Activated naive CD4-positive, alpha-beta T cell treated with anti-CD3 and anti-CD28 coated beads for 36 hours (primary cell): ENCODE data around the gene CELF4. TPM values are rescaled to one million over a fixed set of nuclear protein-coding genes. Genes with fewer than 3 reads are reported as not detected.
A peak's percentile ranks its signal among the peaks of the same experiment; 100 is the strongest.

Experiments
- CTCF ChIA-PET: fragments of 350-600 bp; sonication (Branson Sonifier 250); formaldehyde crosslinking; loops from one replicate; lab custom pipeline; 2021; ENCODE audit warnings: antibody characterized with exemption; lab: Charles Lee
- DNase-seq: peaks from one replicate; pipeline ENCODE4 v3.0.0-alpha.2; 2020
- H3K27ac Mint-ChIP-seq: one replicate; pipeline ENCODE4 v1.8.0; 2021; ENCODE audit warnings: mild to moderate bottlenecking, mixed read lengths
- H3K27me3 Mint-ChIP-seq: one replicate; pipeline ENCODE4 v1.8.0; 2021; ENCODE audit warnings: low read depth, mixed read lengths
- H3K36me3 Mint-ChIP-seq: one replicate; pipeline ENCODE4 v1.8.0; 2021; ENCODE audit warnings: low read depth, mixed read lengths
- H3K4me1 Mint-ChIP-seq: one replicate; pipeline ENCODE4 v1.8.0; 2021; ENCODE audit warnings: low read depth, mixed read lengths
- H3K4me3 Mint-ChIP-seq: one replicate; pipeline ENCODE4 v1.8.0; 2021; ENCODE audit warnings: mild to moderate bottlenecking, moderate library complexity, mixed read lengths
- H3K9me3 Mint-ChIP-seq: one replicate; pipeline ENCODE4 v1.8.0; 2021; ENCODE audit warnings: mixed read lengths
- intact Hi-C: fragments of 100-400 bp; cut with micrococcal nuclease; formaldehyde crosslinking; loops from one replicate; pipeline ENCODE4 v1.15.1; 2023
- total RNA-seq, 2 experiments: library from RNA; stranded (reverse); gene quantifications; one replicate each; pipeline ENCODE4 v1.2.3, GENCODE V29; 2021

The CELF4 gene
- total RNA-seq, 2 experiments from 2014 or later, result not detected

DNA sequence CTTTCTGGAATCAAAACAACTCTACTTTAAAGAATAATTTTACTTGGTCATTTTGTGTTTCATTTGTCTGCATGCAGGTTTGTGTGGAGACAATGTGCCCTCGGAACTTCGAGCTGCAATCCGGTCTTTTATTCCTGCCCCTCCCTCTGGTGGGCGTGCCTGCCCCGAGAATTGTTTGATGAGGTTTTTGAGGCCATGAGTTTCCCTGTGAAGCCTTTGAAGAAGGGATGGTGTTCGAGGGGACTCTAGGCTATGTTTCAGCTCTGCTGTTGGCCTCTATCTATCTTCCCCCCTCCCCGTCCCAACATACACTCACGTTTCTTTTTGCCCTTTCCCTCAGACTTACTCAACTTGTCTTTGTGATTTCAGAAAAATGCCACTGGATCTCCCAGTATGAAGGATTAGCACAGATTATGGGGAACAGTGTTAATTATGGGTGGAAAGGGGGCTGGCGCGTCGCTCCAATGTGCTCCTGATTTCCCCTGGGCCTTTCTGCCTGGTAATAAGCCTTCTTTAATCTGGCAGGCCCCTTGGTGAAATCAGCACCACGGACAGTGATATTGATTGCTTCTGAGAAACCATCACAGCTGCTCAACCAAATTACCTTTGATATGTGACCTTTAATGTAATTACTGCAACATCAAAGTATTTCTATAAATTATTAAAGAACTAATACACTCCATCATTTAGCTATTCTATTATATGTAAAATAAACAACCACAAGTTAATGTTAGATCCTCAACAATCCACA is 82.2 kb downstream of the CELF4 start:
- CTCF ChIA-PET, result interaction anchor here (0.6 kb wide), 1 partner anchor 10 kb away, joined by 3 read pairs; no protein-coding TSS in a partner anchor
- DNase-seq, result peak; percentile 18
- no peak overlapping the region for H3K4me3 Mint-ChIP-seq

DNA sequence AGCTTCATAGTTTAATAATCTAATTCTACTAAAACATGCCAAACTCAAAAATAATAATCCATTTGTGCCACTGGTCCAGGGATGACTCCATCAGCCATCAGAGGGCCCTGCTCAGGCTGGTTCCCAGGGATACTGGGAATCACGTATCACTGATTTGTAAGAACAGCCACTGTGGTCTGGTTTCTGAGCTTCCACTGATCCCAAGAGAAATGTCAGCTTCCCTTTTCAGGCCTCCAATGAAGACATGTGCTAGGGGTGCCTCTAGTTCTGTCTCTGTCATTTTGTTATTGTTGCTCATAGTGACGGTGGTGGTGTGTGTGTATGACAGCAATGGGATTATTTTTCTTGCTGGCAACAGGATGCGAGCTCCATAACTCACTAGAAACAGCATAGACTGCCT is 83.2 kb downstream of the CELF4 start:
- Mint-ChIP-seq H3K9me3 (no peaks in the 10 kb centered on the region), H3K27me3 (peaks cover 51% of the 10 kb centered on the region), H3K27ac (no peak overlapping the region), H3K4me3 (no peak overlapping the region), H3K4me1 (peaks cover 10% of the 10 kb centered on the region), H3K36me3 (no peaks in the 10 kb centered on the region)
- CTCF ChIA-PET, result no interaction called here
- DNase-seq, result no peak
- intact Hi-C loops, result no loop called here

More for the DNA sequence above, 82.2 kb downstream of the CELF4 start:
- intact Hi-C loops, result no loop called here
- peaks cover 10% of the 10 kb centered on the region for H3K4me1 Mint-ChIP-seq
- peaks cover 59% of the 10 kb centered on the region for H3K27me3 Mint-ChIP-seq
- H3K27ac Mint-ChIP-seq, result no peak overlapping the region
- no peaks in the 10 kb centered on the region for H3K36me3 Mint-ChIP-seq
- H3K9me3 Mint-ChIP-seq, result no peaks in the 10 kb centered on the region

DNA sequence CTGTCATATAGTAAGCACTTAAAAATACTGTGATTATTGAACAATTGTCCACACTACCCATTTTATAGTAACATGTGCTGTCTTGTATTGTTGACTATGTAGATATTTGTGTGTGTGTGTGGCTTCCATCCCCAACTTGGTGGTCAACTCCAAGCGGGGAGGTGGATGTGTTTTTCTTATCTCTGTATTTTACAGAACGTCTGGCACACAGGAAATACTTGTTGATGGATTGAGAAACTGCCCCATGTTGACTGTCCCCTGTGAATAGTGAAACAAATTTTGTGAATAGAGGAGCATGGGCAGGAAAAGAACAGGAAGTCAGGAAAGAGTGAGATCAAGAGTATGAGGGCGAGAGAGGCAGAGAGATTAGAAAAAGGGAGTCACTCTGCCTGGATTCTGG is 83.6 kb downstream of the CELF4 start:
- CTCF ChIA-PET, result no interaction called here
- intact Hi-C loops, result no loop called here
- Mint-ChIP-seq H3K4me3 (no peak overlapping the region), H3K27ac (no peak overlapping the region), H3K27me3 (peaks cover 49% of the 10 kb centered on the region), H3K4me1 (peaks cover 10% of the 10 kb centered on the region), H3K9me3 (no peaks in the 10 kb centered on the region), H3K36me3 (no peaks in the 10 kb centered on the region)
- DNase-seq, result no peak

DNA sequence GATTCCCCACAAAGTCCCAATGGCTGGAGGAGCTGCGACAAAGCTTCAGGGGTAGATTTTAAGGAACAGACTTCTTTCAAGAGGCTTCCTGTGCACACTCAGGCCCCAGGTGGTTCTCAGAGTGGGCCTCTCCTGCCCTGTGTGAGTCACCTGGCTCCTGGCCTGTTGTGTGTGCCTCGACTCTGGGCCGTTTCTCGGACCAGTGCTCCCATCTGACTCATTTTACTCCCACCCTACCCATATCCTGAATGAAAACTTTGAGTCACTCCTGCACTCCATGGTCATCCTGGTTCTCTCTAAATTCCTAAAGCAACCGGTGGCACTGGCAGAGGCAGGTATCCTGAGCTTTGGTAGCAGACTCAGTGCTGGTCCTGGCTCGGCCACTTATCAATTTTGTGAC is 84.1 kb downstream of the CELF4 start:
- no peak for DNase-seq
- CTCF ChIA-PET, result no interaction called here
- Mint-ChIP-seq H3K4me1 (peaks cover 7% of the 10 kb centered on the region), H3K36me3 (no peaks in the 10 kb centered on the region), H3K27ac (no peak overlapping the region), H3K9me3 (no peaks in the 10 kb centered on the region), H3K27me3 (peaks cover 49% of the 10 kb centered on the region), H3K4me3 (no peak overlapping the region)
- intact Hi-C loops, result no loop called here

DNA sequence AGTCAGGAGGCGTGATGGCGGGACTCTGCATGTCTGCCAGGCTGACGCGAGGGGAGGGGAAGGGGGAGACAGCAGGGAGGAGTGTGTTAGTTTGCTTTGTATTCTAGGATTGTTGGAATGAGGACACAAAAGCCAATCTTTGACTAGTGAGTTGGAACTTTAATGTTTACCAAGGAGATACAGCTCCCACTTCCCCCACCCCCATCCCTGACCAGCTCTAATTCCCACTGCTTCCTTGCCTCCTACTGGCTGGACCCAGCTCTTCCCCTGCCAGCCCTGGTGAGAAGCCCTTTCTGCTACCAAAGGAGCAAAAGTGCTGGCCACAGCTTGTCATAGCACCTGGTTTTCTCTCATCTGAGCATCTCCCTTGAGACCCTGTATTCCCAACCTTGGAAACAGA is 84.5 kb downstream of the CELF4 start:
- no peak overlapping the region for H3K27ac Mint-ChIP-seq
- intact Hi-C loops, result no loop called here

DNA sequence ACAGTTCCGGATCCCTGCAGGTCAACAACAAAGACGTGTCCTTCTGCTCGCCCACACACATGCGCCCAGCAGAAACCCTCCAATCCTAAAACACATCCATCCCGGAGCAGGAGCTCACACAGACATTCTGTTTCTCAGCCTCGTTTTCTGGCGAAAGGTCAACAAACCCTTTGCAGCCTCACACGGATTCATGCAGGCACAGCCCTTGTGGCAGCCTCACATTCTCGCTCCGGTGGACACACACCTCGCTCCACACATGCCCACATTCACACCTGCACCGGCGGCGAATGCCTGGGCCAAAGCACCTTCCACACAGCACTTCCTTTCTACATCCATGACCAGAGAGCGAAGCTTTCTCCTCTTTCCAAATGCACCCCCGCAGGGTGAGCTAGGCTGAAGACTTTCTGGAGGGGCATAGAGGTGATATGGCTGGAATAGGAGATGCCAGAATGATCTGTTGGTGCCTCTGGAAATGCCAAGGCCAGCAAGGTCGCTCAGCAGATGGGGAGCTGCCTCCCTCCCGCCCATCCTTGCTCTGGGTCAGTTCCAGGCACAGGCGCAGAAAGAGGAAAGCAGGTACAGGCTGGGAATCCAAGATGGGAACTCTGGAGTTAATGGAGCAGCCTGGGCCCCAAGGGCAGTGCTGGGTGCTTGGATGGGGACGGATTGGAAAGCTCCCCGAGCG is 88.8 kb downstream of the CELF4 start:
- peaks cover 19% of the 10 kb centered on the region for H3K27me3 Mint-ChIP-seq
- intact Hi-C loops, result loop anchor here (2.0 kb wide), 1 partner anchor 534 kb away; no protein-coding TSS in a partner anchor
- no peak overlapping the region for H3K4me3 Mint-ChIP-seq
- H3K9me3 Mint-ChIP-seq, result no peaks in the 10 kb centered on the region
- no peaks in the 10 kb centered on the region for H3K36me3 Mint-ChIP-seq
- no peak for DNase-seq
- H3K27ac Mint-ChIP-seq, result no peak overlapping the region
- no peaks in the 10 kb centered on the region for H3K4me1 Mint-ChIP-seq
- CTCF ChIA-PET, result interaction anchor here (0.5 kb wide), 1 partner anchor 95 kb away, joined by 3 read pairs; no protein-coding TSS in a partner anchor

More for the DNA sequence above, 84.5 kb downstream of the CELF4 start:
- no peaks in the 10 kb centered on the region for H3K36me3 Mint-ChIP-seq
- CTCF ChIA-PET, result no interaction called here
- no peak overlapping the region for H3K4me3 Mint-ChIP-seq
- H3K27me3 Mint-ChIP-seq, result peaks cover 47% of the 10 kb centered on the region
- DNase-seq, result no peak
- no peaks in the 10 kb centered on the region for H3K9me3 Mint-ChIP-seq
- peaks cover 4% of the 10 kb centered on the region for H3K4me1 Mint-ChIP-seq

DNA sequence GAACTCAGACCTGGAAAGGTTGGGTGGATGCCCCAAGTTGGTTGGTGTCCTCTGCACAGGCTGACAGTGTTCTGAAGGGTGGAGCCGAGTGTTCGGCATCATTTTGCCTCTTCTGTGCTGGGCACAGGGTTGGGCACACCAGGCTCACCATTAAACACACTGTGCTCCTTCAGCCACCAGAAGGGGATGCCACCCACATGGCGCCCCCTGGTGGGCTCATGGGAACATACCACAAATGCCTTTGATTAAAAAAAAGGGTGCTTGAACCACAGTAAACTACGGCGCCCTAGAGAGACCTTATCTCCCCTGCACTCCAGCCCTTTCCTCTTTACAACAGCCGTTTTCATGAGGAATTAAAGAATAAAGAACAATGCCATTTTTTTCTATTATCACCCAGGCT is 89.4 kb downstream of the CELF4 start:
- peak; percentile 20 for DNase-seq
- intact Hi-C loops, result loop anchor here (2.0 kb wide), 1 partner anchor 533 kb away; no protein-coding TSS in a partner anchor
- no peak overlapping the region for H3K4me3 Mint-ChIP-seq
- no peaks in the 10 kb centered on the region for H3K9me3 Mint-ChIP-seq
- H3K36me3 Mint-ChIP-seq, result no peaks in the 10 kb centered on the region
- H3K27ac Mint-ChIP-seq, result no peak overlapping the region
- peaks cover 16% of the 10 kb centered on the region for H3K27me3 Mint-ChIP-seq
- CTCF ChIA-PET, result no interaction called here
- no peaks in the 10 kb centered on the region for H3K4me1 Mint-ChIP-seq

DNA sequence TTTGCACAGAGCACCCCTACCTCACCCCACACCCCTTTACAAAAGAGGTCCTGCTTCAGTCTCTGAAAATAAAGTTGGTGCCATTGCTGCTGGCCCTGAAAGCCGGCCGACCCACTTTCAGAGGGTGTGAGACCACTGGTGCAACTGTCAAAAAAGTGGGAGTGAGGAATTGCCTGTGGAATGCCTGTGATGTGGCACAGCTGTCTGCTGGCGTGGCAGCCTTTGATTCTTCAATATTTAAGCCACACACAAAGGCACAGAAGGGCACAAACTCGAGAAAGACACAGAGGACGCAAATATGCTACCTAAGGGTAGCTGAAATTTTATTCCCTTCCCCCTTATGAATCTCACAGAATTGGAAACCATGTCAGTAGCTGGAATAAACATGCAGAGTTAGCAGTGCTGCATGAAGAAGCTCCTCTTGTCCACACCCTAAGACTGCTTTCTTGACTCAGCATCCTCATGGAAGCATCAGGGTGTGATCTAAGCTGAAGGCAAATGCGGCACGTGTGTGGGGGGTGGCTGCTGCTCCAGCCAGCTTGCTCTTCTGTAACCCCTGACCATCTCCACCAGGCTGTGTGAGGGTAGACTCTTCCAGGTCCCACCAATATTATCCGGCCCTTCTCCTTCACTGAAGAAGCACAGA is 92.3 kb downstream of the CELF4 start:
- Mint-ChIP-seq H3K27me3 (peaks cover 10% of the 10 kb centered on the region), H3K27ac (no peak overlapping the region), H3K36me3 (no peaks in the 10 kb centered on the region), H3K4me1 (no peaks in the 10 kb centered on the region), H3K4me3 (no peak overlapping the region), H3K9me3 (no peaks in the 10 kb centered on the region)
- CTCF ChIA-PET, result interaction anchor here (0.8 to 0.9 kb wide), 2 partner anchors 10 to 130 kb away, joined by 3 to 4 read pairs; no protein-coding TSS in a partner anchor
- no peak for DNase-seq
- intact Hi-C loops, result no loop called here

DNA sequence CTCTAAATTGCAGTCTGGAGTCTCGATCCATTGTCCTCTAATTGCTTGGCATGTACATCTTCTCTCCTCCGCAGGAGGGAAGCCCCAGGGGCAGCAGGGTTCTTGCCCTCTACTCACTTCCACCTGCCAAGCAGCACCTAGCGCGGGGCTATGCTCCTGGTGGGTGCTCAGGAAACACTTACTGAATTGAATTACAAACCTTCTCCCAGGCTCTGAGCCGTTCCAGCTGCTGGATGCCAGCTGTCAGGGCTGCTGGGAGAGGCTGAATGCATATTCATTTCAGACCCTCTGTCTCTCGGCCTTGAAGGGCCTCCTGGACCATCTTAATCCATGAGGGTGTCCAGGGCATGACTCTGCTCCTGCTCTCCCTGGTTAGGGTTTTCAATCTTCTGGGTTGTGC is 94.0 kb downstream of the CELF4 start:
- Mint-ChIP-seq H3K4me1 (no peaks in the 10 kb centered on the region), H3K27me3 (peaks cover 3% of the 10 kb centered on the region), H3K9me3 (no peaks in the 10 kb centered on the region), H3K27ac (no peak overlapping the region), H3K4me3 (no peak overlapping the region), H3K36me3 (no peaks in the 10 kb centered on the region)
- intact Hi-C loops, result no loop called here
- DNase-seq, result no peak
- CTCF ChIA-PET, result no interaction called here

DNA sequence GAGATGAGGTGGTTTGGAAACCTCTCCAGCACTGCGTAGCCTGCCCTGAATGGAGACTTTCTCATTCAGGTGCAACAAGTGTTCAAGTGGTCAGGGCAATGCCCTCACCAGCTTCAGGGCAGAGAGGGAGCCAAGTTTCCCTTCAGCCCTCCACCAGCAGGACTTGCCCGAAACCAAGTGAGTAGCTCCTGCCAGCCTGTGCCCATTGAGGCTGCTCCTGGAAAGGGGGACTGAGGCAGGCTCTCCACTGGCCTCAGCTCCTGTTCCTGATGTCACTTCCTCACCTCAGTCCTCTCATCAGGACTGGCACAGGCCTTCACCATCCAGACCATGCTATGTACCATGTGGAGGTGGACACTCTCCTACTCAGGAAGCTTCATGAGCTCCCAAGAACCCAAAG is 94.6 kb downstream of the CELF4 start:
- Mint-ChIP-seq H3K27ac (no peak overlapping the region), H3K27me3 (no peaks in the 10 kb centered on the region)
- intact Hi-C loops, result no loop called here

DNA sequence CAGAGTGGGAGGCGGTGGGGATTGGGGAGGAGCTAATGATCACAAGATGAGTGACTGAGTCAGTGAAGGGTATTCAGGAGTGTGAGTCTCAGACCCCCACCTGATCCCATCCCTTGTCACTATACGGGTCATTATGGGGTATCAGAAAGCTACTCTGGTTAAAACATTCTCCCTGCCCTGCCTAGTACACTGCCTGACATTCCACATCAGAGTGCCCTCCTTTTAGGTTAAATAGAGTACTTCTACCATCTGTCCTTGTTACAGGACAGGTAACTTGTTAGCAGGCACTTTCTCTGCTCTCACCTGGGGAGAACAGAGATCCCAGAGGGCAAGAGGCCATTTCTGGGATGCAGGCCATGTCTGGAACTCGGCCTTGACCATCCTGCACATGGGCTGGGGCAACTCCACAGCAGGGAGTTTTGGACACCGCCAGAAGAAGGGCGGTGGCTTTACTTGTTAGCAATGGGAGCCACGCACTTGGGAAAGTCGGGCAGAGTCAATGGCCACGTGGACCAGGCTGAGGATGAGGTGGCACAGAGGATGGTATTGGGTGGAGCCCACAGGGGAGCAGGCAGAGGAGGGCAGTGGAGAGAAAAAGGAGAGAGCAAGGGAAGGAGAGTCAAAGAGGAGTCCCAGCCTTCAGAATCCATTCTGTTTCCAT is 98.5 kb downstream of the CELF4 start:
- intact Hi-C loops, result no loop called here
- CTCF ChIA-PET, result interaction anchor here (1.1 kb wide), 1 partner anchor 14 kb away, joined by 3 read pairs; no protein-coding TSS in a partner anchor
- Mint-ChIP-seq H3K27ac (no peak overlapping the region), H3K36me3 (no peaks in the 10 kb centered on the region), H3K4me3 (no peak overlapping the region), H3K27me3 (peaks cover 6% of the 10 kb centered on the region), H3K9me3 (no peaks in the 10 kb centered on the region), H3K4me1 (no peaks in the 10 kb centered on the region)
- no peak for DNase-seq

More for the DNA sequence above, 94.6 kb downstream of the CELF4 start:
- CTCF ChIA-PET, result no interaction called here
- Mint-ChIP-seq H3K36me3 (no peaks in the 10 kb centered on the region), H3K9me3 (no peaks in the 10 kb centered on the region), H3K4me1 (no peaks in the 10 kb centered on the region), H3K4me3 (no peak overlapping the region)
- no peak for DNase-seq

DNA sequence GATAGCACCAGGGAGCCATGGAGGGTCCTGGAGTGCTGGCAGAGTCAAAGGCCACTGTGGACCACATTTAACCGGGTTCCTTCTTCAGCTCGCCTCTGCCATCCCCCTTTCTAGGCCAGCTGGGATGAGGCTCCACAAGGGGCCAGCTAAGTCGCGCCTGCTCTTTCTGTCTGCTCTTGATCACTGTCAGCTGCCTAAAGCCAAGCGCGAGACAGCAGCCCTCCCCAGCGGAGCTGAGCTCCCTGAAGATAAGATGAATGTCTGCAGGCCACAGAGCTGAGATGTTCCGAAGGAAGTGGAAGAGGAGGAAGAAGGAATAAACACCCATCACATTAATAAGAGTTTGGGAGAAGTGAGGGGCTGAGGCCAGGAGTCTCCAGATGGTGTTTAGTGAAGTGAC is 99.6 kb downstream of the CELF4 start:
- no peak overlapping the region for H3K27ac Mint-ChIP-seq
- CTCF ChIA-PET, result interaction anchor here (1.1 kb wide), 1 partner anchor 12 kb away, joined by 3 read pairs; no protein-coding TSS in a partner anchor
- no peaks in the 10 kb centered on the region for H3K36me3 Mint-ChIP-seq
- intact Hi-C loops, result no loop called here
- H3K27me3 Mint-ChIP-seq, result peaks cover 6% of the 10 kb centered on the region
- H3K4me1 Mint-ChIP-seq, result no peaks in the 10 kb centered on the region
- DNase-seq, result no peak
- H3K4me3 Mint-ChIP-seq, result no peak overlapping the region
- no peaks in the 10 kb centered on the region for H3K9me3 Mint-ChIP-seq
